ENCODE measurements around the gene GRIP1. TPM values are rescaled to one million over a fixed set of nuclear protein-coding genes. Genes with fewer than 3 reads are reported as not detected.
A peak's percentile ranks its signal among the peaks of the same experiment; 100 is the strongest.
"Not testable (repeated sequence)": the region's sequence is repeated elsewhere in the genome, so short reads cannot be mapped to it uniquely, and the experiment has no call there.

The GRIP1 gene
- total and polyA plus RNA-seq, 10 of the 15 experiments (the other 5 are each of a cell fraction or from before 2014, with no cell fraction given) = 0.05 to 0.85 (median 0.50) TPM; not detected in 7

DNA sequence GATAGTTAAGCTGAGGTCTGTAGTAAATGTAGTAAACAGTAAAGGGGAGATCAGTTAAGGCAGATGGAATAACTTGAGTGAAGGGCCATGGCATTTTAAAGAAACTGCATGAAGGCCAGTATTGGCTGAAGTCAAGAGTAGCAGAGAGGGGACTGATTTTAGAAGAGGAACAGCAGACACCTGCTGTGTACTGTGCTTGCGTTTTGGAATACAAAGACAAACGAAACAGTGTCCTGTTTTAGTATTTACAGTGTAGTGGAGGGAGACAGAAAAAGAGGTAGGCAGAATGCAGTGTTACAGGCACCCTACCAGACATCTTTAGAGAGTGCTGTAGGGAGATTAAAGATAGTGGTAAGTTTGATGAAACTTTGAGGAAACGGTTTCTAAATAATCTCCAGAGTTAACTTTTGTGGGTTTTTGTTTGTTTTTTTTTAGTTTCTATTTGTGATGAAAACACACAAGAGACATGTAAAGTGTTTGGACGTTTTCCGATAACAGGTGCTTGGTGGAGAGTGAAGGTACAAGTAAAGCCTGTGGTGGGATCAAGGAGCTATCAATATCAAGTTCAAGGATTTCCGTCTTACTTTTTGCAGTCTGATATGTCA lies 374.5 kb downstream of the GRIP1 start:
- ChIA-PET CTCF (interaction anchor here (1.0 to 1.4 kb wide), 3 partner anchors 14 to 182 kb away, joined by 3 read pairs; no protein-coding TSS in a partner anchor), RAD21 (ENCODE audit: unreplicated experiment) (interaction anchor here (0.8 to 3.0 kb wide), 5 partner anchors 9 to 107 kb away, joined by 3 to 10 read pairs (median 4); no protein-coding TSS in a partner anchor), POLR2A (interaction anchor here (0.5 to 5.0 kb wide), 2 partner anchors 10 to 35 kb away, joined by 3 to 19 read pairs; no protein-coding TSS in a partner anchor), SMC1A (ENCODE audit: uncharacterized antibody, unreplicated experiment) (interaction anchor here (0.6 to 4.7 kb wide), 8 partner anchors 10 to 500 kb away, joined by 3 to 35 read pairs (median 4); no protein-coding TSS in a partner anchor)
- peaks cover 0 to 7% of the 10 kb centered on the region in 2 experiments; a peak in 2 of 4 replicates for H3K36me3 ChIP-seq (ENCODE audit: control insufficient read depth in 2 of 2, insufficient read depth in 2 of 2, low read length in 1 of 2)
- H3K27me3 ChIP-seq (replicated peaks in 1 of 2; ENCODE audit: control insufficient read depth in 2 of 2, insufficient read depth in 2 of 2, low read length in 1 of 2) = no peaks in the 10 kb centered on the region
- no TSS peak for BruUV-seq (replicated peaks)
- H3K4me2 ChIP-seq (ENCODE audit: control insufficient read depth, insufficient read depth) = peak overlapping the region; percentile 28
- no peaks in the 10 kb centered on the region for H3K9me3 ChIP-seq (replicated peaks; ENCODE audit: control insufficient read depth, insufficient read depth, low read length)
- intact Hi-C loops (cut with micrococcal nuclease; ENCODE audit: unreplicated experiment) = loop anchor here (5.0 kb wide), 1 partner anchor 72 kb away; no protein-coding TSS in a partner anchor
- 0 out of 2 replicates have a peak overlapping the region, but pooled peaks have one; percentile 7 for H3K9ac ChIP-seq (ENCODE audit: control insufficient read depth, insufficient read depth, low read length)
- in situ Hi-C loops (cut with MboI) = loop anchor here (5.0 kb wide), 1 partner anchor 137 kb away; the partner anchor contains the start of gene TMBIM4
- FAIRE-seq (peak; percentile 62), ATAC-seq (peak; percentile 11), DNase-seq (ENCODE audit: low read depth, low spot score) (no peak)
- no peak overlapping the region; the same call in 1 of the 2 replicates for H2AFZ ChIP-seq (ENCODE audit: control insufficient read depth, low read depth, low read length)
- peak overlapping the region; percentile 87 for H3K27ac ChIP-seq (ENCODE audit: control insufficient read depth, insufficient read depth)
- TF ChIP-seq MTA2 (IDR thresholded peaks at IDR 0.05; ENCODE audit: low read depth) = no peak
- no peaks in the 10 kb centered on the region; the same call in 1 of the 2 replicates for H3K4me1 ChIP-seq (ENCODE audit: control insufficient read depth, insufficient read depth, low read length)
- peak overlapping the region; percentile 85 for H3K4me3 ChIP-seq
- 53% methylated on average over 6 of the region's 6 CpGs for WGBS (ENCODE audit: insufficient coverage, insufficient replicate concordance, low lambda C conversion rate, missing lambda C conversion rate)
- H3K79me2 ChIP-seq (ENCODE audit: control insufficient read depth, insufficient read depth, low read length) = peaks cover 18% of the 10 kb centered on the region
- no peaks in the 10 kb centered on the region for H4K20me1 ChIP-seq (ENCODE audit: control insufficient read depth, insufficient read depth)

DNA sequence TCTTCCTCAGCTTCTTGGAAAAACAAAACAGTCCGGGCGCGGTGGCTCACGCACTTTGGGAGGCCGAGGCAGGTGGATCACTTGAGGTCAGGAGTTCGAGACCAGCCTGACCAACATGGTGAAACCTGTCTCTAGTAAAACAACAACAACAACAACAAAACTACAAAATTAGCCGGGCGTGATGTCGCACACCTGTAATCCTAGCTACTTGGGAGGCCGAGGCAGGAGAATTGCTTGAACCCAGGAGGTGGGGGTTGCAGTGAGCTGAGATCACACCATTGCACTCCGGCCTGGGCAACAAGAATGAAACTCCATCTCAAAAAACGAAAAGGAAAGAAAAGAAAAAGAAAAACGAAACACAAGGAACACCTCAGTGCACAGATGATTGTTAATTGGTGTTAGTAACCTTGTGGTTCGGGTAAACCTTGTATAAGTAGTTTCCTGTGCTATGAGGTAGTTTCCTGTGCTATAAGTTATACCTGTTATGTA lies 375.5 kb downstream of the GRIP1 start:
- H2AFZ ChIP-seq (ENCODE audit: control insufficient read depth, low read depth, low read length); H4K20me1 ChIP-seq (ENCODE audit: control insufficient read depth, insufficient read depth); H3K27me3 ChIP-seq (replicated peaks in 1 of 2; ENCODE audit: control insufficient read depth in 2 of 2, insufficient read depth in 2 of 2, low read length in 1 of 2); H3K9me3 ChIP-seq (replicated peaks; ENCODE audit: control insufficient read depth, insufficient read depth, low read length); H3K36me3 ChIP-seq (ENCODE audit: control insufficient read depth in 2 of 2, insufficient read depth in 2 of 2, low read length in 1 of 2); BruUV-seq (replicated peaks); H3K4me1 ChIP-seq (ENCODE audit: control insufficient read depth, insufficient read depth, low read length): not testable (repeated sequence)
- WGBS (ENCODE audit: insufficient coverage, insufficient replicate concordance, low lambda C conversion rate, missing lambda C conversion rate) = 41% methylated on average over 14 of the region's 14 CpGs
- CTCF ChIA-PET = interaction anchor here (1.0 to 4.8 kb wide), 5 partner anchors 25 to 181 kb away, joined by 3 to 17 read pairs (median 3); no protein-coding TSS in a partner anchor
- peak overlapping the region; percentile 85 for H3K4me3 ChIP-seq
- H3K4me2 ChIP-seq (ENCODE audit: control insufficient read depth, insufficient read depth) = peak overlapping the region; percentile 28
- H3K79me2 ChIP-seq (ENCODE audit: control insufficient read depth, insufficient read depth, low read length) = peaks cover 18% of the 10 kb centered on the region
- FAIRE-seq (peak; percentile 13), DNase-seq (ENCODE audit: low read depth, low spot score) (peak; percentile 49), ATAC-seq (peak; percentile 76)
- POLR2A ChIA-PET = interaction anchor here (0.5 to 5.0 kb wide), 10 partner anchors 9 to 1227 kb away, joined by 3 to 19 read pairs (median 5); partner anchors contain the start of gene TMBIM4
- SMC1A ChIA-PET (ENCODE audit: uncharacterized antibody, unreplicated experiment) = interaction anchor here (0.7 to 4.7 kb wide), 12 partner anchors 11 to 156 kb away, joined by 3 to 35 read pairs (median 4); partner anchors contain the start of gene TMBIM4
- H3K9ac ChIP-seq (ENCODE audit: control insufficient read depth, insufficient read depth, low read length) = peak overlapping the region; percentile 81
- in situ Hi-C loops (cut with MboI) = loop anchor here (5.0 kb wide), 1 partner anchor 136 kb away; the partner anchor contains the start of gene TMBIM4
- RAD21 ChIA-PET (ENCODE audit: unreplicated experiment) = interaction anchor here (0.6 to 3.0 kb wide), 6 partner anchors 9 to 1645 kb away, joined by 3 to 10 read pairs (median 4); no protein-coding TSS in a partner anchor
- peak overlapping the region; percentile 87 for H3K27ac ChIP-seq (ENCODE audit: control insufficient read depth, insufficient read depth)
- intact Hi-C loops (cut with micrococcal nuclease; ENCODE audit: unreplicated experiment) = loop anchor here (2.0 to 5.0 kb wide), 2 partner anchors 71 to 135 kb away; partner anchors contain the start of gene TMBIM4
- TF ChIP-seq YBX1 (IDR thresholded peaks at IDR 0.05) = peak; percentile 37; the same call in 1 of the 2 replicates
- TF ChIP-seq, protein P1, sequence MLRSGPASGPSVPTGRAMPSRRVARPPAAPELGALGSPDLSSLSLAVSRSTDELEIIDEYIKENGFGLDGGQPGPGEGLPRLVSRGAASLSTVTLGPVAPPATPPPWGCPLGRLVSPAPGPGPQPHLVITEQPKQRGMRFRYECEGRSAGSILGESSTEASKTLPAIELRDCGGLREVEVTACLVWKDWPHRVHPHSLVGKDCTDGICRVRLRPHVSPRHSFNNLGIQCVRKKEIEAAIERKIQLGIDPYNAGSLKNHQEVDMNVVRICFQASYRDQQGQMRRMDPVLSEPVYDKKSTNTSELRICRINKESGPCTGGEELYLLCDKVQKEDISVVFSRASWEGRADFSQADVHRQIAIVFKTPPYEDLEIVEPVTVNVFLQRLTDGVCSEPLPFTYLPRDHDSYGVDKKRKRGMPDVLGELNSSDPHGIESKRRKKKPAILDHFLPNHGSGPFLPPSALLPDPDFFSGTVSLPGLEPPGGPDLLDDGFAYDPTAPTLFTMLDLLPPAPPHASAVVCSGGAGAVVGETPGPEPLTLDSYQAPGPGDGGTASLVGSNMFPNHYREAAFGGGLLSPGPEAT (IDR thresholded peaks at IDR 0.05; ENCODE audit: low read depth) = peak; percentile 31; the same call in 1 of the 2 replicates
- TF ChIP-seq ATF7 (IDR thresholded peaks at IDR 0.05; ENCODE audit: low read depth) = peak; percentile 86
- peak in 1 of 2 experiments; percentile 37; a peak in 2 of 4 replicates for TF ChIP-seq IKZF2 (IDR thresholded peaks at IDR 0.05)
- TF ChIP-seq NBN (IDR thresholded peaks at IDR 0.05) = peak; percentile 80
- 0 out of 4 replicates have a peak, but pooled peaks of 1 of the 2 experiments have one; percentile 19 for TF ChIP-seq ETV6 (conservative IDR thresholded peaks at IDR 0.05 in 1 of 2, IDR thresholded peaks at IDR 0.05 in 1 of 2; ENCODE audit: borderline replicate concordance in 1 of 2, low read depth in 1 of 2)
- TF ChIP-seq TAF1 (IDR thresholded peaks at IDR 0.05; ENCODE audit: borderline replicate concordance, low read depth, low read length) = peak; percentile 55; the same call in 1 of the 2 replicates
- TF ChIP-seq NFIC (IDR thresholded peaks at IDR 0.05; ENCODE audit: low read depth, low read length) = peak; percentile 22; the same call in 1 of the 2 replicates
- TF ChIP-seq CBFB (IDR thresholded peaks at IDR 0.05; ENCODE audit: low read depth) = peak; percentile 41; the same call in 1 of the 2 replicates
- TF ChIP-seq JUNB (IDR thresholded peaks at IDR 0.05) = peak; percentile 42; the same call in 1 of the 2 replicates
- TF ChIP-seq GABPA (IDR thresholded peaks at IDR 0.05; ENCODE audit: low read depth) = peak; percentile 67; the same call in 1 of the 2 replicates
- peak; percentile 84 for TF ChIP-seq RUNX3 (IDR thresholded peaks at IDR 0.05; ENCODE audit: low read length)
- 0 out of 2 replicates have a peak, but pooled peaks have one; percentile 33 for TF ChIP-seq CREB1 (IDR thresholded peaks at IDR 0.05; ENCODE audit: low read depth)

Measured in GM12878 (cell line).